Central memory CD4-positive, alpha-beta T cell (primary cell): ENCODE results near the gene NDUFAF3.
A peak's percentile ranks its signal among the peaks of the same experiment; 100 is the strongest.

Source experiments
- DNase-seq: peaks from one replicate; pipeline ENCODE4 v3.0.0; 2022
- total RNA-seq, 3 experiments: gene quantifications; one replicate each; lab custom pipeline; 2026; lab: John Stamatoyannopoulos, UW

Gene NDUFAF3
- total RNA-seq: 38.4 to 60.4 (median 44.2) reads per million in 3 experiments

- peak; percentile 87 for DNase-seq
These were observed at the start of gene NDUFAF3 for GRCh38 chr3:49021813-49022687. Gene NDUFAF3, plus strand, starts transcription at chr3:49022121. Its CDS starts 24 bp downstream, at chr3:49022145.

GRCh38 chr3:48974076-48974864 lies 47.7 kb upstream of the NDUFAF3 start:
- DNase-seq: no peak

GRCh38 chr3:48979451-48979850 lies 42.5 kb upstream of the NDUFAF3 start:
- DNase-seq: no peak

GRCh38 chr3:48980295-48980694 lies 41.6 kb upstream of the NDUFAF3 start:
- DNase-seq: no peak

GRCh38 chr3:48982016-48982415 lies 39.9 kb upstream of the NDUFAF3 start:
- DNase-seq: no peak

GRCh38 chr3:48982686-48983085 lies 39.2 kb upstream of the NDUFAF3 start:
- no peak for DNase-seq

GRCh38 chr3:48983096-48983495 lies 38.8 kb upstream of the NDUFAF3 start:
- no peak for DNase-seq

GRCh38 chr3:48984663-48985062 lies 37.3 kb upstream of the NDUFAF3 start:
- no peak for DNase-seq

- DNase-seq: no peak
These were observed 36.0 kb upstream of the NDUFAF3 start for GRCh38 chr3:48985831-48986376.

- DNase-seq: no peak
These were observed 32.7 kb upstream of the NDUFAF3 start for GRCh38 chr3:48989126-48989795.

GRCh38 chr3:48989796-48990635 lies 31.9 kb upstream of the NDUFAF3 start, which contains the start of gene P4HTM:
Gene P4HTM, plus strand, starts transcription at chr3:48990241. Its CDS starts 16 bp downstream, at chr3:48990257.
- DNase-seq: peak; percentile 54

- DNase-seq: peak; percentile 21
These were observed 31.1 kb upstream of the NDUFAF3 start for GRCh38 chr3:48990636-48991469.

- no peak for DNase-seq
These were observed 29.9 kb upstream of the NDUFAF3 start for GRCh38 chr3:48991851-48992545.

GRCh38 chr3:48993834-48994233 lies 28.1 kb upstream of the NDUFAF3 start:
- no peak for DNase-seq

GRCh38 chr3:48996640-48997039 lies 25.3 kb upstream of the NDUFAF3 start:
- DNase-seq: no peak

- DNase-seq: no peak
These were observed 24.8 kb upstream of the NDUFAF3 start for GRCh38 chr3:48997102-48997635.

- no peak for DNase-seq
These were observed 23.9 kb upstream of the NDUFAF3 start for GRCh38 chr3:48997714-48998637.

- DNase-seq: no peak
These were observed 22.6 kb upstream of the NDUFAF3 start for GRCh38 chr3:48999085-48999858.
